Measurements from ENCODE around the gene TAS2R3.
"Not testable (repeated sequence)": the region's sequence is repeated elsewhere in the genome, so short reads cannot be mapped to it uniquely, and the experiment has no call there.

TAS2R3 gene

DNA sequence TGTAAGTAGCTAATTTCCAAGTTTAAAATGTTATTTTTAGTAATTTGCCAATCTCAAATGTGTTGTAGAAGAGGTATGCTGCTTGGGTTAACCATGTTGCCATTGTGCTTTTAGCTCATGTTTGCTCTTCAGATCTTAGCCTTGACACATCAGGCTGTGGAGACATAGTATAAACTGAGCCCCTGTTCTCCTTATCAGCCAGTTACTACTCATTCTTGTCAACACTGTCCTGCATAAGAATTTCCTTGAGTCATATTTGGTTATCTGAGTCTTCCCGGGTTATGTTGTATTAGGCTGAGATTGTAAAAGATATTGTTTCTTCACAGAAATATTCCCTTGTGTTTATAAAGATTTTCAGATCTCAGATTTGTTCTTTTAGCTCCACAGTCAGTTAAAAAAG is 21.7 kb upstream of the TAS2R3 start:
- Mint-ChIP-seq H3K9me3 (no peaks in the 10 kb centered on the region), H3K27me3 (no peaks in the 10 kb centered on the region), H3K4me1 (ENCODE audit: low read depth) (peaks cover 25% of the 10 kb centered on the region), H3K36me3 (ENCODE audit: low read depth) (peaks cover 72% of the 10 kb centered on the region), H3K4me3 (no peak overlapping the region), H3K27ac (no peak overlapping the region)
- intact Hi-C loops (cut with micrococcal nuclease), result no loop called here

GRCh38 chr7:141744131-141744530 is 19.8 kb upstream of the TAS2R3 start:
- no peak overlapping the region for H3K27ac Mint-ChIP-seq
- H3K4me3 Mint-ChIP-seq, result no peak overlapping the region
- H3K4me1 Mint-ChIP-seq (ENCODE audit: low read depth), result peaks cover 12% of the 10 kb centered on the region
- no peaks in the 10 kb centered on the region for H3K27me3 Mint-ChIP-seq
- intact Hi-C loops (cut with micrococcal nuclease), result no loop called here
- H3K36me3 Mint-ChIP-seq (ENCODE audit: low read depth), result peaks cover 77% of the 10 kb centered on the region
- H3K9me3 Mint-ChIP-seq, result no peaks in the 10 kb centered on the region

DNA sequence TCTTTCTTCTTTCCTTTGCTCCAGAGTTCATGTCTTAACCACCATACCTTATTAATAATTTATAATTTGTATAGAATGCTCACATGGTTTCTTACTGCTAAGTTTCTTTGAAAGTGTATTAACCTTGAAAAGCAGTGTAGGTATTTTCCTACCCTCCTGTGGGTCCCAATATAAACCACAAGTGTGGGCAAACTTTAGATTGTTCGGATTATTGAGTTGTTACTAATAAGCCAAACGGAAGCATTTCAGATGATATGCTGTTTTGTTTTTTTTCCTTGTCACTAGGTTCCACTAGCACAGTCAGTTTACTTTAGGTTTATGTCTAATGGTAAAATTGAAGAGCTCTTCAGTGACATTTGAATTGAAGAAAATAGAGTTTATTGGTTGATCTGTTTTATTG is 15.5 kb upstream of the TAS2R3 start:
- Mint-ChIP-seq H3K4me1 (ENCODE audit: low read depth) (no peaks in the 10 kb centered on the region), H3K36me3 (ENCODE audit: low read depth) (peaks cover 88% of the 10 kb centered on the region), H3K27me3 (no peaks in the 10 kb centered on the region), H3K9me3 (peaks cover 28% of the 10 kb centered on the region), H3K27ac (no peak overlapping the region), H3K4me3 (no peak overlapping the region)
- intact Hi-C loops (cut with micrococcal nuclease), result no loop called here

DNA sequence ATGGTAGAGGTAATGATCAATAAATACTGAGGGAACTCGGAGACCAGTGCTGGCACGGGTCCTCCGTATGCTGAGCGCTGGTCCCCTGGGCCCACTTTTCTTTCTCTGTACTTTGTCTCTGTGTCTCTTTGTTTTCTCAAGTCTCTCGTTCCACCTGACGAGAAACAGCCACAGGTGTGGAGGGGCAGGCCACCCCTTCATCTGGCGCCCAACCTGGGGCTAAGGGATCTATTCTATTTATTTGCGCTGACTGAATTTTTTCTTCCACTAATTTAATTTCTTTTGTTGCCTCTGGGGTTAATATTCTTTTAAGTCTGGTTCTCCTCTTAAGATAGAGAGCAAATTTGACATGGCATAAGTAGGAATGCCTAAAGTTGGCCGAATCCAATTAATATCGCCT is 12.0 kb upstream of the TAS2R3 start:
- H3K27ac Mint-ChIP-seq; H3K4me3 Mint-ChIP-seq; H3K27me3 Mint-ChIP-seq; H3K4me1 Mint-ChIP-seq (ENCODE audit: low read depth): not testable (repeated sequence)
- intact Hi-C loops (cut with micrococcal nuclease), result loop anchor here (10.0 kb wide), 1 partner anchor 223 kb away; the partner anchor contains the start of gene TAS2R38
- peaks cover 28% of the 10 kb centered on the region for H3K9me3 Mint-ChIP-seq
- H3K36me3 Mint-ChIP-seq (ENCODE audit: low read depth), result peaks cover 96% of the 10 kb centered on the region

GRCh38 chr7:141752634-141753033 is 11.3 kb upstream of the TAS2R3 start:
- no peak overlapping the region for H3K4me3 Mint-ChIP-seq
- H3K4me1 Mint-ChIP-seq (ENCODE audit: low read depth), result no peaks in the 10 kb centered on the region
- H3K36me3 Mint-ChIP-seq (ENCODE audit: low read depth), result peaks cover 97% of the 10 kb centered on the region
- no peaks in the 10 kb centered on the region for H3K27me3 Mint-ChIP-seq
- H3K9me3 Mint-ChIP-seq, result peaks cover 28% of the 10 kb centered on the region
- no peak overlapping the region for H3K27ac Mint-ChIP-seq
- intact Hi-C loops (cut with micrococcal nuclease), result loop anchor here (10.0 kb wide), 1 partner anchor 222 kb away; the partner anchor contains the start of gene TAS2R38

- intact Hi-C loops (cut with micrococcal nuclease), result loop anchor here (5.0 to 10.0 kb wide), 2 partner anchors 220 to 432 kb away; partner anchors contain the start of gene TAS2R38
- Mint-ChIP-seq H3K36me3 (ENCODE audit: low read depth) (peaks cover 98% of the 10 kb centered on the region), H3K27me3 (no peaks in the 10 kb centered on the region)
Measured at GRCh38 chr7:141754939-141755338, 9.0 kb upstream of the TAS2R3 start.

DNA sequence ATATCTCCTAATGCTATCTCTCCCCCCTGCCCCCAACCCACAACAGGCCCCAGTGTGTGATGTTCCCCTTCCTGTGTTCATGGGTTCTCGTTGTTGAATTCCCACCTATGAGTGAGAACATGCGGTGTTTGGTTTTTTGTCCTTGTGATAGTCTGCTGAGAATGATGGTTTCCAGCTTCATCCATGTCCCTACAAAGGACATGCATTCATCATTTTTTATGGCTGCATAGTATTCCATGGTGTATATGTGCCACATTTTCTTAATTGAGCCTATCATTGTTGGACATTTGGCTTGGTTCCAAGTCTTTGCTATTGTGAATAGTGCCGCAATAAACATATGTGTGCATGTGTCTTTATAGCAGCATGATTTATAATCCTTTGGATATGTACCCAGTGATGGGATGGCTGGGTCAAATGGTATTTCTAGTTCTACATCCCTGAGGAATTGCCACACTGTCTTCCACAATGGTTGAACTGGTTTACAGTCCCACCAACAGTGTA is 6.2 kb downstream of the TAS2R3 start:
- H3K4me1 Mint-ChIP-seq (ENCODE audit: low read depth); H3K4me3 Mint-ChIP-seq; H3K9me3 Mint-ChIP-seq; H3K27me3 Mint-ChIP-seq; intact Hi-C loops (cut with micrococcal nuclease); H3K27ac Mint-ChIP-seq: not testable (repeated sequence)
- peaks cover 35% of the 10 kb centered on the region for H3K36me3 Mint-ChIP-seq (ENCODE audit: low read depth)

More at GRCh38 chr7:141754939-141755338, 9.0 kb upstream of the TAS2R3 start:
- peaks cover 28% of the 10 kb centered on the region for H3K9me3 Mint-ChIP-seq
- H3K27ac Mint-ChIP-seq, result no peak overlapping the region
- H3K4me1 Mint-ChIP-seq (ENCODE audit: low read depth), result no peaks in the 10 kb centered on the region
- no peak overlapping the region for H3K4me3 Mint-ChIP-seq

DNA sequence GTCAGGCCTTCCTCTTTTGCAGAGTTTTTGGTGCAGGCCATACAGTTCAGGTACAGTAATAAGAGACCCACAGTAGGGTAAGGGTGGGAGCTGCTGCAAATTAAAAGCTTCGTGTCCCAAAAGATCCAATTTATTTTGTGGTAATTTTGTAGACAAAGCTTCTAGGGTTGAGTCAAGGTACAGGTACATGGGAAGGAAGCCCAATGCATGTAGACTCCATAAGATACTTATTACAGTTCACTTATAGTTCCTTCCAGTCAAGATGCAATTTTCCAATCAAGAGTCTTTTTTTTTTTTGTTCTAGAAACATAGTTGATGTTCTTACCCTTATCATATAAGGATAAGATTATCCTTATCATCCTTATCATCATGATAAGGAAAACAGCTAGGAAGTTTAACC is 12.5 kb downstream of the TAS2R3 start, which contains the start of gene TAS2R4:
Gene TAS2R4, plus strand, starts transcription at position 301 of the 400 bp plus-strand sequence. CDS start 1,815 bp downstream, outside the sequence.
- H3K36me3 Mint-ChIP-seq (ENCODE audit: low read depth), result peaks cover 66% of the 10 kb centered on the region
- H3K4me1 Mint-ChIP-seq (ENCODE audit: low read depth), result no peaks in the 10 kb centered on the region
- intact Hi-C loops (cut with micrococcal nuclease), result no loop called here
- H3K27ac Mint-ChIP-seq, result no peak within 1 kb of the TSS
- no peak within 1 kb of the TSS for H3K4me3 Mint-ChIP-seq
- peaks cover 12% of the 10 kb centered on the region for H3K9me3 Mint-ChIP-seq
- H3K27me3 Mint-ChIP-seq, result no peaks in the 10 kb centered on the region

DNA sequence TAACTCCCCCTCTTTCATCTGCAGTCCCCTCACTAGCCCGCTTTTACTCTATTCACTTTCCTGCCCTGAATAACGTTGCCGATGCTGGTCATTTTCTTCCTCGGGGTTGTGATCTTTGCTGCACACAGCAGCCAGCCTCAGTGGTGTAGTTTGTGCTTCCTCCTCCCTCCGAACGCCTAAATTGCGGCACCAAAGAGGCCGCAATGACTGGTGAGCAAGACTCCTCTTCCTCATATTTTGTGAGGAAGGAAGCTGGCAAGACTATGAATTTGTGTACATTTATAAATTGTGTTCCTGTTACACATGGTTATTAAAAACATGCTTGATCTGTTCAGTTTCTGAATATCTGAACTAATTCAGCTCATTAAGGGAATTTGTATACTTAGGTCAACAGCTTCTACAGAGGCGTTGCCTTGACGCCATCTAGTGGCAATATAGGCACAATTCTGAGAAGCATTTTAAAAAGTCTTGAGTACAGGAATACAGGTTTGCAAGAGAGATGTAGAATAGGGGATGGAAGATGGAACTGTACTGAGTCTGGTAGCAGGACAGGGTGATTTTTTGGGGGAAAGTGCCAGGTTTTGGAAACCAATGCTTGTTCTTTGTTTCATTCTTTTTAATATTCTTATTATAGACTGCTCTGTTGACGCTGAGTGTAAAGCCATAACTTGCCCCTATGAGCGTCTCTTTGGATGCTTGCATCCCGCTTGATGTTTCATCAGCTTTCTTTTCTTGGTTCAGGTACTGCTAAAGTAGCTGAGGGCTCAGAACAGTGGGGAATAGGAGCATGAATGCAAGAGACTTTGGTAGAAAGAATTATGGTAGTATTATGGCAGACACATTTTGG is 22.0 kb downstream of the TAS2R3 start:
- Mint-ChIP-seq H3K36me3 (ENCODE audit: low read depth) (peaks cover 23% of the 10 kb centered on the region), H3K4me3 (no peak overlapping the region), H3K27me3 (no peaks in the 10 kb centered on the region), H3K27ac (no peak overlapping the region), H3K9me3 (no peaks in the 10 kb centered on the region), H3K4me1 (ENCODE audit: low read depth) (peaks cover 7% of the 10 kb centered on the region)
- intact Hi-C loops (cut with micrococcal nuclease), result loop anchor here (5.0 kb wide), 1 partner anchor 134 kb away; no protein-coding TSS in a partner anchor

DNA sequence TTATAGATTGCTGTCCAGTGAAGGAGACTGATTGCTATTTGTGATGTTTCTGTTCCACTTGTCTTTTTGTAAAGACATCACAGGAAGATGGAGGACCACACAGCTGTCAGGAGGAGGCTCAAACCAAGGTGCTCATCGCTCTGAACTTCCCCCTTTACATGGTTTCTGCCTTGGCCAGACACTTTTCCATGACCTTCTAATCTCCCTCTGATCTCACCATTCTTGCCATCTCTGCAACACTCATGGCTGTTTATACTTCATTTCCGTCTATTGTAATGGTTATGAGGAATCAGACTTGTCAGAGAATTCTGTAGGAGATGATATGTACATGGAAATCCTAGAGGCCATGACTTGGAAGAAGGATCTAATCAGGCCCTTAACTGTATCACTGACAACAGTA is 24.4 kb downstream of the TAS2R3 start:
- intact Hi-C loops (cut with micrococcal nuclease), result loop anchor here (5.0 kb wide), 1 partner anchor 136 kb away; no protein-coding TSS in a partner anchor
- H3K36me3 Mint-ChIP-seq (ENCODE audit: low read depth), result peaks cover 23% of the 10 kb centered on the region
- H3K4me1 Mint-ChIP-seq (ENCODE audit: low read depth), result peaks cover 12% of the 10 kb centered on the region
- no peak overlapping the region for H3K4me3 Mint-ChIP-seq
- H3K9me3 Mint-ChIP-seq, result no peaks in the 10 kb centered on the region
- H3K27me3 Mint-ChIP-seq, result no peaks in the 10 kb centered on the region
- no peak overlapping the region for H3K27ac Mint-ChIP-seq

GRCh38 chr7:141789917-141790316 is 26.0 kb downstream of the TAS2R3 start, which contains the start of gene TAS2R5:
Gene TAS2R5 (plus strand): TSS chr7:141790217. CDS start chr7:141790362, 145 bp downstream.
- H3K27me3 Mint-ChIP-seq, result no peaks in the 10 kb centered on the region
- H3K27ac Mint-ChIP-seq, result no peak within 1 kb of the TSS
- H3K9me3 Mint-ChIP-seq, result no peaks in the 10 kb centered on the region
- H3K4me1 Mint-ChIP-seq (ENCODE audit: low read depth), result peaks cover 12% of the 10 kb centered on the region
- intact Hi-C loops (cut with micrococcal nuclease), result loop anchor here (5.0 kb wide), 1 partner anchor 138 kb away; no protein-coding TSS in a partner anchor
- H3K4me3 Mint-ChIP-seq, result no peak within 1 kb of the TSS
- peaks cover 23% of the 10 kb centered on the region for H3K36me3 Mint-ChIP-seq (ENCODE audit: low read depth)

- intact Hi-C loops (cut with micrococcal nuclease), result no loop called here
- Mint-ChIP-seq H3K9me3 (no peaks in the 10 kb centered on the region), H3K27me3 (no peaks in the 10 kb centered on the region), H3K4me3 (no peak overlapping the region), H3K36me3 (ENCODE audit: low read depth) (peaks cover 19% of the 10 kb centered on the region), H3K4me1 (ENCODE audit: low read depth) (peaks cover 5% of the 10 kb centered on the region), H3K27ac (no peak overlapping the region)
Measured at GRCh38 chr7:141792526-141792925, 28.6 kb downstream of the TAS2R3 start.
